Measurements from ENCODE around the gene NEDD9. TPM values are rescaled to one million over a fixed set of nuclear protein-coding genes. Genes with fewer than 3 reads are reported as not detected.

NEDD9 gene
- total RNA-seq, 1 donor from 2014 or later = 14.1 TPM

GRCh38 chr6:11136809-11137208 lies 95.7 kb downstream of the NEDD9 start:
- Mint-ChIP-seq H3K9me3 (peaks cover 4% of the 10 kb centered on the region), H3K36me3 (ENCODE audit: low read depth) (peaks cover 16% of the 10 kb centered on the region), H3K27ac (ENCODE audit: unreplicated experiment) (no peak overlapping the region), H3K4me3 (no peak overlapping the region), H3K27me3 (ENCODE audit: low read depth) (no peaks in the 10 kb centered on the region), H3K4me1 (peaks cover 7% of the 10 kb centered on the region)
- TF ChIP-seq CTCF (conservative IDR thresholded peaks at IDR 0.05) = no peak
- DNase-seq (ENCODE audit: low read depth, low spot score) = no peak

Other genes starting within 250 kb of the NEDD9 start
- gene ELOVL2, start 188.4 kb downstream of the NEDD9 start, total RNA-seq = 12.8 and 13.8 TPM in 2 replicates
- 12.3 and 13.3 TPM in 2 replicates for gene SMIM13, start 138.8 kb downstream of the NEDD9 start, total RNA-seq
- not detected in 2 replicates for gene ERVFRD-1, start 120.9 kb downstream of the NEDD9 start, total RNA-seq

Measured in neural crest cell (in vitro differentiated cells).